ENCODE data around the gene KCNIP3. TPM values are rescaled to one million over a fixed set of nuclear protein-coding genes. Genes with fewer than 3 reads are reported as not detected.

Gene KCNIP3
- total RNA-seq, 1 donor from 2014 or later, result 3.9 TPM

DNA sequence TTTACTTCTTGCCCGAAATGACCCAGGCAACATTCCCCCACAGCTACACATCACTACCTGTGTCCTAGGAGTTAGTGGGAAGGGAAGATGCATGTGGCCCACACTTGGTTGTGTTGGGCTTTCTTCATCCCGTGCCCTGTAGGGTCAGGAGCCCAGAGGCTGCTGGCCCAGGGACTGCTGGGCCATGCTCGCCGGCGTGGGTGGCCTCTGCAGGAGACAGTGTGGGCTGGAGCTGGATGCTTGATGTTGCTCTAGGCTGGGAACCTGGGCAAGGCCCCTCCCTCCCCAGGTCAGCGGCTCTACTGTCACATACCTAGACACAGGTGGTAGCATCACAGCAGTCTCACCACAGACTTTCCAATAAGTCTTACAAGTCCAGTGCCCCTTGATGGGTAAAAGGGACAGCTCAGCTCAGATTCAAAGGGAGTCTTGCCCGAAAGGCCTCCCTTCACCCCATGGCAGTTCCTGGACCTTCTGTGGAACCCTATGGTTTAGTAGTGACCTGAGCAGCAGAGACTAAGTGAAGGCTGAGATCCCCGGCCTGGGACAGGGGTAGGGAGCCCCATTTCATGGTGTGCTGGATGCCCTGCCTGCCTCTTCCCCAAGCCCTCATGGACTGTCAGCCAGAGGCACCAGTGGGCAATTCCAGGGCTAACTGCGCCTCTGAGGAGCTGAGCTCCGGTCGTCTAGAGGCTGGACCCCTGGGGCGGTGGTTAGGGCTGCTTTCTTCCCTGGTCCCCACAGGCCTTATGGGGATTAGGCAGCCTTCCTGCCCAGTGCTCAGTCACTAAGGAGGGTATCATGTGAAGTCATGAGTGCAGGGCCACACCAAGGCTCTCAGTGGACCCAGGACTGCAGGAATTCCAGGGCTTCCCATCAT is 59.9 kb downstream of the KCNIP3 start:
- H3K4me3 ChIP-seq (ENCODE audit: low read depth, low read length), result no peak overlapping the region
- DNase-seq (ENCODE audit: low read depth), result no peak
- TF ChIP-seq, protein P1, sequence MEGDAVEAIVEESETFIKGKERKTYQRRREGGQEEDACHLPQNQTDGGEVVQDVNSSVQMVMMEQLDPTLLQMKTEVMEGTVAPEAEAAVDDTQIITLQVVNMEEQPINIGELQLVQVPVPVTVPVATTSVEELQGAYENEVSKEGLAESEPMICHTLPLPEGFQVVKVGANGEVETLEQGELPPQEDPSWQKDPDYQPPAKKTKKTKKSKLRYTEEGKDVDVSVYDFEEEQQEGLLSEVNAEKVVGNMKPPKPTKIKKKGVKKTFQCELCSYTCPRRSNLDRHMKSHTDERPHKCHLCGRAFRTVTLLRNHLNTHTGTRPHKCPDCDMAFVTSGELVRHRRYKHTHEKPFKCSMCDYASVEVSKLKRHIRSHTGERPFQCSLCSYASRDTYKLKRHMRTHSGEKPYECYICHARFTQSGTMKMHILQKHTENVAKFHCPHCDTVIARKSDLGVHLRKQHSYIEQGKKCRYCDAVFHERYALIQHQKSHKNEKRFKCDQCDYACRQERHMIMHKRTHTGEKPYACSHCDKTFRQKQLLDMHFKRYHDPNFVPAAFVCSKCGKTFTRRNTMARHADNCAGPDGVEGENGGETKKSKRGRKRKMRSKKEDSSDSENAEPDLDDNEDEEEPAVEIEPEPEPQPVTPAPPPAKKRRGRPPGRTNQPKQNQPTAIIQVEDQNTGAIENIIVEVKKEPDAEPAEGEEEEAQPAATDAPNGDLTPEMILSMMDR (conservative IDR thresholded peaks at IDR 0.05; ENCODE audit: low read depth, low read length), result no peak

DNA sequence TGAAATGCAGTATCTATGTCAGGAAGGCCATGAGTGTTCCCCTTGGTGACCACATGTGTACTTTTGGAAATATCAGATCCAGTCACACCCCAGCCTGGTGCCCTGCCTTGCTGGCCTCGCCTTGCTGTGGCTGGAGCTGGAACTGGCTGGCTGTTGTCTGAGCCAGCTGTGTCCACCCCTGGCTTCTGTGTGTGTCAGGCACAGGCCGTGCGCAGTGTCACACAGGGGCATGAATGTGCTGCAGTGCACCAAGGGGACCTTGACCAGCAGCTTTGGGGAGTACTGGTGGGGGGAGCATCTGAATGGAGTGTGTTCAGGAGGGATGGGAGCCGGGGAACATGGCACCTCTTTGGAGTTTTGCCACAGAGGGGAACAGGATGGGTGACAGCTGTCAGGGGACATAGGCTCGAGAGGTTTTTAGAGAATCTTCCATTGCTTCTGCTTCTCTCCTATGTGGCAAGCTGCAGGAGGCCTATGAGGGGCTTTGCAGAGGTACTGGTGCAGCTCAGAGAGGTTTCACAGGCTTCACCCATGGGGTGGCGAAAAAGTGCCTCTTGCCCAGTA is 60.7 kb downstream of the KCNIP3 start:
- TF ChIP-seq, protein P1 (conservative IDR thresholded peaks at IDR 0.05; ENCODE audit: low read depth, low read length), result no peak
- H3K4me3 ChIP-seq (ENCODE audit: low read depth, low read length), result no peak overlapping the region
- DNase-seq (ENCODE audit: low read depth), result no peak

DNA sequence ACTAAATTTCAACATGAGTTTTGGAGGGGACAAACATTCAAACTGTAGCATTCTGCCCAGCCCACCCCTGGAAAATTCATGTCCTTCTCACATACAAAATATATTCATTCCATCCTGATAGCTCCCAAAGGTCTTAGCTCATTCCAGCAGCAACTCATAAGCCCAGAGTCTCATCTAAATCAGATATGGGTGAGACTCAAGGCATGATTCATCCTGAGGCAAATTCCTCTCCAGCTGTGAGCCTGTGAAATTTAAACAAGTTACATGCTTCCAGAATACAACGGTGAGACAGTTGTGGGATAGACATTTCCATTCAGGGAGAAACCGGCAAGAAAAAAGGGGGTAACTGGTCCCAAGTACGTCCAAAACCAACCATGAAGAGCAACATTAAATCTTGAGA is 61.9 kb downstream of the KCNIP3 start:
- no peak for DNase-seq (ENCODE audit: low read depth)
- H3K4me3 ChIP-seq (ENCODE audit: low read depth, low read length), result no peak overlapping the region
- TF ChIP-seq, protein P1 (conservative IDR thresholded peaks at IDR 0.05; ENCODE audit: low read depth, low read length), result no peak

DNA sequence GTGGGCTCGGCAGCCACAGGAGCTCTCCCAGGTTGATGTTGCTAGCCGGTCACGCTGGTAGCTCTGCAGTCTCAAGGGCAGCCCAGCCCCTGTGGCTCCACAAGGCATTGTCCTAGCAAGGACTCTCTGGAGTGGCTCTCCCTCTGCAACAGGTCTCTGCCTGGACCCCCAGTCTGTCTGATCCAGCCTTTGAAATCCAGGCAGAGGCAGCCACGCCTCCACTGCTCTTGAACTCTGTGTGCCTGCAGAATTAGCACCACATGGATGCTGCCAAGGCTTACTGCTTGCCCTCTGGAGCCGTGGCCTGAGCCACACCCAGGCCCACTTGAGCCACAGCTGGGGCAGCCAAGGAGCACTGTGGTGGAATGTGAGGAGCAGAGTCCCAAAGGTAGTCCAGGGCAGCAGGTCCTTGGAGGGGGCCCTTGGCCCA is 62.4 kb downstream of the KCNIP3 start:
- TF ChIP-seq, protein P1 (conservative IDR thresholded peaks at IDR 0.05; ENCODE audit: low read depth, low read length), result no peak
- no peak overlapping the region for H3K4me3 ChIP-seq (ENCODE audit: low read depth, low read length)
- no peak for DNase-seq (ENCODE audit: low read depth)

DNA sequence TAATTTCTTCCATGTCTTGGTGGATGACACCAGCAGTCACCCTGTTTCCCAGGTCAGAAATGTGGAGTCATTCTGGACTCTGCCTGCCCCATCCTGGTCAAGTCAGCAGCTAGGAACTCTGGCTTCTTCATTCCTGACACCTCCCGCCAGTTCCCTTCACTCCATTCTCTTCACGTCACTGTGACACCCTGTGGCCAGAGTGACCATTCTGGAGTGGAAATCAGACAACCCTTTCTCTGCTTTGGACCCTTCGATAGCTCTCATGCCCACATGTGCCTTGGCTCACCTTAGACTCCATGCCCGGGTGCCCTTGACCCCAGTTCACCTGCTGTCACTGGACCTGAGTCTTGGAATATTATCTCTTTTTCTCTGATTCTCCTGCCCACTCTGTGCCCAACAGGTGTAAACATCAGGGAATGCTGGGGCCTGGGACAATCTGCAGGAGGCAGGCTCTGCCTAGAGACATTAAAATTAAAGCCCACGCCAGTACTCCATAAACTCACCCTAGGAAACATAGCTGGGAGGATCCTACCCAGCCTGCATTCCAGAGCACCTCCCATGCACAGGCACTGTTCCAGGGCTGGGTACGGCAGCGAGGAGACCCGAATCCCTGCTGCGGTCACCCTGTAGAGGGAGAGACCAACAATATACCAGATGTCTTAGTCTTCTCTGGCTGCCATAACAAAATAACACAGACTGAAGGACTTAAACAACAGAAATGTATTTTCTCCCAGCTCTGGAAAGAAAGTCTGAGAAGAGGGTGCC is 64.3 kb downstream of the KCNIP3 start:
- H3K4me3 ChIP-seq (ENCODE audit: low read depth, low read length), result no peak overlapping the region
- TF ChIP-seq, protein P1 (conservative IDR thresholded peaks at IDR 0.05; ENCODE audit: low read depth, low read length), result no peak
- DNase-seq (ENCODE audit: low read depth), result no peak

DNA sequence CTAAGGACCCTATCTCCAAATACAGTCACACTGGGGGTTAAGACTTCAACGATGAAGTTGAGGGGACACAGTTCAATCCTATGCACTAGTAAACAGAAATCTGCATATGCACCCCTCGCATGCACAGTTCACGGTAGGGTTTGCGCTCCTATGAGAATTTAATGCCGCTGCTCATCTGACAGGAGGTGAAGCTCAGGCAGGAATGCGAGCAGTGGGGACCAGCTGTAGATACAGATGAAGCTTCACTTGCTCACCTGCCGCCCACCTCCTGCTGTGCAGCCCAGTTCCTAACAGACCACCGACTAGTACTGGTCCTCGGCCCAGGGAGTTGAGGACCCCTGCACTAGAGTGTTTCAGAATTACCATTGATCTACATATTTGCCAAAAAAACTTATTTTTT is 65.3 kb downstream of the KCNIP3 start:
- TF ChIP-seq, protein P1 (conservative IDR thresholded peaks at IDR 0.05; ENCODE audit: low read depth, low read length), result no peak
- DNase-seq (ENCODE audit: low read depth), result no peak
- H3K4me3 ChIP-seq (ENCODE audit: low read depth, low read length), result no peak overlapping the region

All from epithelial cell of proximal tubule (primary cell).